ENCODE data around the gene CHST15. TPM values are rescaled to one million over a fixed set of nuclear protein-coding genes. Genes with fewer than 3 reads are reported as not detected.

CHST15 gene
- total and polyA plus RNA-seq, 2 of the 4 experiments (the other 2 are of a cell fraction), result 0.14 to 0.18 TPM

DNA sequence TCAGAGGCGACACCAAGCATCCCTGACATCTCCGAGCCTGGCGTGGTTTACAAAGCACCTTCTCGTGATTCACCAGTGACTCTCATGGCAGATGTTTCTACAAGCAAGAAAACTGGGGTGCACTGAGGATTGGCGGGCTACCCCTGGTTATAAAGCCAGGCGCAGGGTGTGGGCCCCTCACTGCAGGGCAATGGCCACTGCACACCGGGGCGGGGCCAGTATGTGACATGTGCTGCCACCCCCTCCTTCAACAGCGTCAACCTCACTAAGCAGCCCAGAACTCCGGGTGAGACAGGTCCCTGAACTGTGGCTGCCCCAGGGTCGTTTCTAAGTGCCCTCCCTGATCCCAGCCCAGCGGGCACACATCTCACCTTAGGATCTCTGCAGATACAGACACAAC is 63.8 kb downstream of the CHST15 start:
- Histone ChIP-seq H3K4me2 (ENCODE audit: low read depth, low read length) (no peak overlapping the region), H2BK5ac (ENCODE audit: low read depth, low read length, poor library complexity, severe bottlenecking) (no peak overlapping the region), H3K56ac (ENCODE audit: extremely low read depth, insufficient read depth, low read length) (no peak overlapping the region), H3K27me3 (ENCODE audit: control insufficient read depth, insufficient read depth, low read length) (no peaks in the 10 kb centered on the region; the same call in 1 of the 2 replicates), H3K9me1 (ENCODE audit: insufficient read depth, low read length) (no peaks in the 10 kb centered on the region), H3K36me3 (ENCODE audit: control insufficient read depth, insufficient read depth, low read length) (no peaks in the 10 kb centered on the region), H3K4ac (ENCODE audit: low read depth, low read length) (no peak overlapping the region), H4K5ac (ENCODE audit: low read depth, low read length) (no peak overlapping the region), H3K4me3 (ENCODE audit: insufficient read depth, low read depth, low read length) (no peak overlapping the region), H3K23ac (ENCODE audit: low read depth, low read length) (no peak overlapping the region), H2AK5ac (ENCODE audit: low read depth, low read length) (no peak overlapping the region), H3K18ac (ENCODE audit: low read depth, low read length) (no peak overlapping the region), H3K79me1 (ENCODE audit: low read depth in 1 of 2, low read length in 2 of 2) (no peaks in the 10 kb centered on the region), H4K91ac (ENCODE audit: insufficient read depth, low read depth, low read length) (no peak overlapping the region), H2BK15ac (ENCODE audit: low read depth, low read length) (no peak overlapping the region), H2BK120ac (ENCODE audit: low read depth, low read length) (no peak overlapping the region), H3K27ac (ENCODE audit: insufficient read depth, low read length) (no peak overlapping the region), H2AK9ac (replicated peaks; ENCODE audit: low read depth, low read length, poor library complexity) (no peak overlapping the region), H3K4me1 (ENCODE audit: control insufficient read depth, insufficient read depth, low read length) (no peaks in the 10 kb centered on the region), H4K8ac (ENCODE audit: low read depth in 2 of 2, low read length in 2 of 2) (no peak overlapping the region), H3K14ac (replicated peaks; ENCODE audit: low read depth, low read length) (no peak overlapping the region), H3K9me3 (ENCODE audit: control insufficient read depth, insufficient read depth, low read length) (no peaks in the 10 kb centered on the region), H2AFZ (replicated peaks; ENCODE audit: low read length, poor library complexity) (no peak overlapping the region), H4K20me1 (ENCODE audit: insufficient read depth, low read length) (no peaks in the 10 kb centered on the region), H2BK20ac (ENCODE audit: low read depth, low read length) (no peak overlapping the region), H3K9ac (ENCODE audit: low read depth, low read length) (no peak overlapping the region)
- ChIA-PET CTCF (no interaction called here), POLR2A (ENCODE audit: unreplicated experiment) (no interaction called here)
- WGBS, 2 experiments (ENCODE audit: extremely low coverage in 2 of 2, insufficient read length in 1 of 2), result 62% methylated on average over 7 of the region's 12 CpGs; no CpG with 5 or more reads in 1 of the 2 experiments
- in situ Hi-C loops (cut with MboI; ENCODE audit: low sequenced_read_pairs), result no loop called here
- dilution Hi-C loops (cut with HindIII; ENCODE audit: low sequenced_read_pairs, unreplicated experiment), result no loop called here
- BruUV-seq (replicated peaks), result no TSS peak
- no peak for TF ChIP-seq RFX5 (IDR thresholded peaks at IDR 0.05; ENCODE audit: low read depth, low read length)
- TF ChIP-seq FOS (IDR thresholded peaks at IDR 0.05; ENCODE audit: low read depth, low read length), result no peak
- no peak for TF ChIP-seq CHD1 (IDR thresholded peaks at IDR 0.05; ENCODE audit: low read depth, low read length)
- TF ChIP-seq, protein P1, sequence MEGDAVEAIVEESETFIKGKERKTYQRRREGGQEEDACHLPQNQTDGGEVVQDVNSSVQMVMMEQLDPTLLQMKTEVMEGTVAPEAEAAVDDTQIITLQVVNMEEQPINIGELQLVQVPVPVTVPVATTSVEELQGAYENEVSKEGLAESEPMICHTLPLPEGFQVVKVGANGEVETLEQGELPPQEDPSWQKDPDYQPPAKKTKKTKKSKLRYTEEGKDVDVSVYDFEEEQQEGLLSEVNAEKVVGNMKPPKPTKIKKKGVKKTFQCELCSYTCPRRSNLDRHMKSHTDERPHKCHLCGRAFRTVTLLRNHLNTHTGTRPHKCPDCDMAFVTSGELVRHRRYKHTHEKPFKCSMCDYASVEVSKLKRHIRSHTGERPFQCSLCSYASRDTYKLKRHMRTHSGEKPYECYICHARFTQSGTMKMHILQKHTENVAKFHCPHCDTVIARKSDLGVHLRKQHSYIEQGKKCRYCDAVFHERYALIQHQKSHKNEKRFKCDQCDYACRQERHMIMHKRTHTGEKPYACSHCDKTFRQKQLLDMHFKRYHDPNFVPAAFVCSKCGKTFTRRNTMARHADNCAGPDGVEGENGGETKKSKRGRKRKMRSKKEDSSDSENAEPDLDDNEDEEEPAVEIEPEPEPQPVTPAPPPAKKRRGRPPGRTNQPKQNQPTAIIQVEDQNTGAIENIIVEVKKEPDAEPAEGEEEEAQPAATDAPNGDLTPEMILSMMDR (conservative IDR thresholded peaks at IDR 0.05; ENCODE audit: low read depth, low read length), result no peak
- TF ChIP-seq MAZ (IDR thresholded peaks at IDR 0.05; ENCODE audit: borderline replicate concordance, low read depth, low read length), result no peak
- no peak for TF ChIP-seq MAFK (IDR thresholded peaks at IDR 0.05; ENCODE audit: low read depth, low read length)
- TF ChIP-seq, protein P2, sequence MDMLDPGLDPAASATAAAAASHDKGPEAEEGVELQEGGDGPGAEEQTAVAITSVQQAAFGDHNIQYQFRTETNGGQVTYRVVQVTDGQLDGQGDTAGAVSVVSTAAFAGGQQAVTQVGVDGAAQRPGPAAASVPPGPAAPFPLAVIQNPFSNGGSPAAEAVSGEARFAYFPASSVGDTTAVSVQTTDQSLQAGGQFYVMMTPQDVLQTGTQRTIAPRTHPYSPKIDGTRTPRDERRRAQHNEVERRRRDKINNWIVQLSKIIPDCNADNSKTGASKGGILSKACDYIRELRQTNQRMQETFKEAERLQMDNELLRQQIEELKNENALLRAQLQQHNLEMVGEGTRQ (IDR thresholded peaks at IDR 0.05; ENCODE audit: low read depth, low read length), result no peak
- no peak for TF ChIP-seq BHLHE40 (IDR thresholded peaks at IDR 0.05; ENCODE audit: low read depth, low read length)
- no peak for TF ChIP-seq SMC3 (IDR thresholded peaks at IDR 0.05; ENCODE audit: low read depth, low read length)
- no peak for TF ChIP-seq POLR2A (IDR thresholded peaks at IDR 0.05; ENCODE audit: low read depth, low read length)
- TF ChIP-seq NFE2L2 (IDR thresholded peaks at IDR 0.05; ENCODE audit: low read depth, low read length), result no peak
- TF ChIP-seq, protein P3, sequence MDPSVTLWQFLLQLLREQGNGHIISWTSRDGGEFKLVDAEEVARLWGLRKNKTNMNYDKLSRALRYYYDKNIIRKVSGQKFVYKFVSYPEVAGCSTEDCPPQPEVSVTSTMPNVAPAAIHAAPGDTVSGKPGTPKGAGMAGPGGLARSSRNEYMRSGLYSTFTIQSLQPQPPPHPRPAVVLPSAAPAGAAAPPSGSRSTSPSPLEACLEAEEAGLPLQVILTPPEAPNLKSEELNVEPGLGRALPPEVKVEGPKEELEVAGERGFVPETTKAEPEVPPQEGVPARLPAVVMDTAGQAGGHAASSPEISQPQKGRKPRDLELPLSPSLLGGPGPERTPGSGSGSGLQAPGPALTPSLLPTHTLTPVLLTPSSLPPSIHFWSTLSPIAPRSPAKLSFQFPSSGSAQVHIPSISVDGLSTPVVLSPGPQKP (IDR thresholded peaks at IDR 0.05; ENCODE audit: borderline replicate concordance, low read depth, low read length), result no peak
- no peak for TF ChIP-seq CEBPB (IDR thresholded peaks at IDR 0.05; ENCODE audit: low read depth, low read length)
- TF ChIP-seq RCOR1 (IDR thresholded peaks at IDR 0.05; ENCODE audit: insufficient replicate concordance, low read length), result no peak
- no peak for TF ChIP-seq RAD21 (IDR thresholded peaks at IDR 0.05; ENCODE audit: low read length)
- no peak for TF ChIP-seq MXI1 (IDR thresholded peaks at IDR 0.05; ENCODE audit: borderline replicate concordance, low read depth, low read length)
- ATAC-seq (ENCODE audit: low read depth), result no peak
- intact Hi-C loops (cut with micrococcal nuclease), result no loop called here
- no peak for DNase-seq

Data from IMR-90 (cell line).